Testis (tissue), 2 donors: Measurements from ENCODE around the gene SPACA7.

Experiments used
- CTCF ChIP-seq, 3 experiments: fragments of 450-650 bp in 2 of 3; fragments of 200-600 bp in 1 of 3; sonication (generic) in 1 of 3; IDR thresholded peaks; one replicate each; pipeline ENCODE4 v1.5.1; 2016 to 2019; ENCODE audit warnings: antibody characterized with exemption in 3 of 3, mild to moderate bottlenecking in 2 of 3, moderate library complexity in 1 of 3
- POLR2A ChIP-seq: fragments of 450-650 bp; IDR thresholded peaks from one replicate; pipeline ENCODE4 v1.6.1; 2017; ENCODE audit warnings: antibody characterized with exemption, mild to moderate bottlenecking, moderate library complexity

GRCh38 chr13:112434937-112435523 lies 58.9 kb downstream of the SPACA7 start:
- TF ChIP-seq POLR2A (no peak), CTCF (IDR thresholded peaks at IDR 0.05) (no peak)
